IMR-90 (cell line): Measurements from ENCODE around the gene PRDX4. TPM values are rescaled to one million over a fixed set of nuclear protein-coding genes. Genes with fewer than 3 reads are reported as not detected.

ENCODE experiments used
- ATAC-seq: fragments of 200-7000 bp; cut with Tn5 transposase; 2 replicates; pipeline ENCODE4 v1.9.1; 2020; ENCODE audit warnings: low read depth, mild to moderate bottlenecking, moderate library complexity
- BruUV-seq: library from RNA; stranded (reverse); fragments of 400-500 nt; replicated peaks from 2 replicates; lab custom pipeline; 2021; lab: Mats Ljungman, UMichigan
- CTCF ChIA-PET: fragments of 300-600 bp; formaldehyde crosslinking; extraction: SDS; loops from one replicate; lab custom pipeline; 2021; ENCODE audit warnings: antibody characterized with exemption; lab: Yijun Ruan, JAX
- POLR2A ChIA-PET: fragments of 300-600 bp; sonication (Branson Sonifier 250); formaldehyde crosslinking; loops from one replicate; lab custom pipeline; 2022; ENCODE audit warnings: antibody characterized with exemption; ENCODE audit not compliant: unreplicated experiment; lab: Charles Lee
- DNase-seq: peaks from one replicate; pipeline ENCODE4 v3.0.0; 2013
- H2AFZ ChIP-seq: replicated peaks from 2 replicates; pipeline ENCODE3; 2013; ENCODE audit warnings: low read length, mild to moderate bottlenecking; ENCODE audit not compliant: poor library complexity
- H2AK5ac ChIP-seq: 2 replicates; pipeline ENCODE4 v1.6.1; 2013; ENCODE audit warnings: low read depth, low read length, inconsistent platforms
- H2AK9ac ChIP-seq: replicated peaks from 2 replicates; pipeline ENCODE3; 2013; ENCODE audit warnings: mild to moderate bottlenecking, low read depth, low read length, moderate library complexity; ENCODE audit not compliant: poor library complexity
- H2BK120ac ChIP-seq: 2 replicates; pipeline ENCODE4 v1.6.1; 2013; ENCODE audit warnings: low read depth, low read length, inconsistent platforms
- H2BK15ac ChIP-seq: 3 replicates; pipeline ENCODE4 v1.6.1; 2013; ENCODE audit warnings: low read depth, low read length, inconsistent platforms
- H2BK20ac ChIP-seq: 2 replicates; pipeline ENCODE4 v1.6.1; 2013; ENCODE audit warnings: low read depth, mild to moderate bottlenecking, inconsistent platforms, low read length, moderate library complexity
- H2BK5ac ChIP-seq: 2 replicates; pipeline ENCODE4 v1.6.1; 2013; ENCODE audit warnings: mild to moderate bottlenecking, low read depth, low read length, inconsistent platforms; ENCODE audit not compliant: poor library complexity, severe bottlenecking
- H3K14ac ChIP-seq: replicated peaks from 2 replicates; pipeline ENCODE4 v1.6.1; 2013; ENCODE audit warnings: low read depth, low read length, inconsistent platforms
- H3K18ac ChIP-seq: 2 replicates; pipeline ENCODE4 v1.6.1; 2013; ENCODE audit warnings: low read depth, low read length, control low read depth
- H3K23ac ChIP-seq: 2 replicates; pipeline ENCODE4 v1.6.1; 2013; ENCODE audit warnings: low read depth, low read length, inconsistent platforms
- H3K27ac ChIP-seq: 2 replicates; pipeline ENCODE4 v1.5.1; 2013; ENCODE audit warnings: mild to moderate bottlenecking, control low read depth, low read length; ENCODE audit not compliant: insufficient read depth
- H3K27me3 ChIP-seq: 2 replicates; pipeline ENCODE4 v1.6.1; 2013; ENCODE audit warnings: low read length; ENCODE audit not compliant: control insufficient read depth, insufficient read depth
- H3K36me3 ChIP-seq: 2 replicates; pipeline ENCODE4 v1.6.1; 2013; ENCODE audit warnings: low read length, mixed read lengths; ENCODE audit not compliant: control insufficient read depth, insufficient read depth
- H3K4ac ChIP-seq: 2 replicates; pipeline ENCODE4 v1.6.1; 2013; ENCODE audit warnings: low read depth, low read length, inconsistent platforms
- H3K4me1 ChIP-seq: 2 replicates; pipeline ENCODE4 v1.6.1; 2013; ENCODE audit warnings: low read length, mixed read lengths; ENCODE audit not compliant: control insufficient read depth, insufficient read depth
- H3K4me2 ChIP-seq: 2 replicates; pipeline ENCODE4 v1.6.1; 2013; ENCODE audit warnings: low read depth, mild to moderate bottlenecking, control low read depth, low read length, moderate library complexity
- H3K4me3 ChIP-seq: 2 replicates; pipeline ENCODE4 v1.5.1; 2013; ENCODE audit warnings: low read depth, mild to moderate bottlenecking, control low read depth, low read length, moderate library complexity; ENCODE audit not compliant: insufficient read depth
- H3K56ac ChIP-seq: 2 replicates; pipeline ENCODE4 v1.6.1; 2013; ENCODE audit warnings: low read length, inconsistent platforms; ENCODE audit not compliant: insufficient read depth; ENCODE audit errors: extremely low read depth
- H3K79me1 ChIP-seq, 2 experiments: 2 replicates each; pipeline ENCODE4 v1.6.1; 2013; ENCODE audit warnings: low read length in 2 of 2, inconsistent platforms in 1 of 2, low read depth in 1 of 2
- H3K9ac ChIP-seq: 2 replicates; pipeline ENCODE4 v1.6.1; 2013; ENCODE audit warnings: low read depth, low read length, control low read depth
- H3K9me1 ChIP-seq: 2 replicates; pipeline ENCODE4 v1.6.1; 2013; ENCODE audit warnings: low read length, inconsistent platforms; ENCODE audit not compliant: insufficient read depth
- H3K9me3 ChIP-seq: 2 replicates; pipeline ENCODE4 v1.6.1; 2013; ENCODE audit warnings: low read length; ENCODE audit not compliant: control insufficient read depth, insufficient read depth
- H4K20me1 ChIP-seq: 2 replicates; pipeline ENCODE4 v1.6.1; 2013; ENCODE audit warnings: low read length, inconsistent platforms; ENCODE audit not compliant: insufficient read depth
- H4K5ac ChIP-seq: 2 replicates; pipeline ENCODE4 v1.6.1; 2013; ENCODE audit warnings: mild to moderate bottlenecking, low read depth, low read length, control low read depth
- H4K8ac ChIP-seq, 2 experiments: 2 replicates each; pipeline ENCODE4 v1.6.1; 2013; ENCODE audit warnings: low read depth in 2 of 2, low read length in 2 of 2, control low read depth in 1 of 2, inconsistent platforms in 1 of 2
- H4K91ac ChIP-seq: 2 replicates; pipeline ENCODE4 v1.6.1; 2013; ENCODE audit warnings: low read depth, low read length, inconsistent platforms; ENCODE audit not compliant: insufficient read depth
- CEBPB ChIP-seq: IDR thresholded peaks from 2 replicates; pipeline ENCODE4 v1.6.1; 2012; ENCODE audit warnings: low read depth, low read length, improper control_type of control experiment
- ELK1 ChIP-seq: fragments of 150-350 bp; IDR thresholded peaks from 2 replicates; pipeline ENCODE4 v1.6.1; 2016; ENCODE audit warnings: low read depth, mild to moderate bottlenecking, low read length, moderate library complexity, borderline replicate concordance
- MAZ ChIP-seq: IDR thresholded peaks from 2 replicates; pipeline ENCODE4 v1.6.1; 2012; ENCODE audit warnings: low read depth, mild to moderate bottlenecking, low read length, improper control_type of control experiment, moderate library complexity, borderline replicate concordance
- MXI1 ChIP-seq: IDR thresholded peaks from 2 replicates; pipeline ENCODE4 v1.6.1; 2012; ENCODE audit warnings: low read depth, mild to moderate bottlenecking, low read length, moderate library complexity, borderline replicate concordance
- RCOR1 ChIP-seq: IDR thresholded peaks from 2 replicates; pipeline ENCODE4 v1.6.1; 2012; ENCODE audit warnings: mild to moderate bottlenecking, low read length, improper control_type of control experiment; ENCODE audit not compliant: insufficient replicate concordance
- RFX5 ChIP-seq: IDR thresholded peaks from 2 replicates; pipeline ENCODE4 v1.8.0; 2012; ENCODE audit warnings: low read depth, mild to moderate bottlenecking, low read length, moderate library complexity
- SMC3 ChIP-seq: fragments of 150-350 bp; IDR thresholded peaks from 2 replicates; pipeline ENCODE4 v1.6.1; 2016; ENCODE audit warnings: low read depth, mild to moderate bottlenecking, antibody characterized with exemption, low read length, moderate library complexity
- WGBS, 2 experiments: methylation state at CpG; one replicate each; pipeline versions ENCODE4 v1.1.5 to v1.1.7; 2013; ENCODE audit warnings: missing lambda C conversion rate in 2 of 2; ENCODE audit not compliant: insufficient read length in 1 of 2; ENCODE audit errors: extremely low coverage in 2 of 2; 5-methylcytosine and 5-hydroxymethylcytosine counted together
- dilution Hi-C: fragments of 300-500 bp; cut with HindIII; formaldehyde crosslinking; loops from one replicate; pipeline ENCODE4 v1.14.3; 2018; ENCODE audit warnings: low sequenced_read_pairs; ENCODE audit not compliant: unreplicated experiment
- in situ Hi-C: fragments of 300-500 bp; cut with MboI; formaldehyde crosslinking; loops from 3 replicates; pipeline ENCODE4 v1.14.3; 2019; ENCODE audit warnings: low sequenced_read_pairs, inconsistent platforms, mixed read lengths
- intact Hi-C: fragments of 100-400 bp; cut with micrococcal nuclease; formaldehyde crosslinking; loops from 2 replicates; pipeline ENCODE4 v1.10.0; 2022
- polyA plus RNA-seq, 3 experiments: library from polyadenylated mRNA; depleted of rRNA; stranded (reverse); fragments of >200 nt; gene quantifications; 2 replicates each; pipeline ENCODE4 v1.2.3, GENCODE V29; 2012; ENCODE audit warnings: low replicate concordance in 1 of 3
- total RNA-seq: library from RNA; depleted of rRNA; stranded (reverse); fragments of >200 nt; gene quantifications from 2 replicates; pipeline ENCODE4 v1.2.3, GENCODE V29; 2012
- TF ChIP-seq, protein P1 (sequence below): fragments of 150-350 bp; IDR thresholded peaks from 2 replicates; pipeline ENCODE4 v1.6.1; 2017; ENCODE audit warnings: mild to moderate bottlenecking, antibody characterized with exemption, low read length, low read depth

The PRDX4 gene
- total and polyA plus RNA-seq, 2 of the 4 experiments (the other 2 are of a cell fraction) = 194 to 226 TPM

DNA sequence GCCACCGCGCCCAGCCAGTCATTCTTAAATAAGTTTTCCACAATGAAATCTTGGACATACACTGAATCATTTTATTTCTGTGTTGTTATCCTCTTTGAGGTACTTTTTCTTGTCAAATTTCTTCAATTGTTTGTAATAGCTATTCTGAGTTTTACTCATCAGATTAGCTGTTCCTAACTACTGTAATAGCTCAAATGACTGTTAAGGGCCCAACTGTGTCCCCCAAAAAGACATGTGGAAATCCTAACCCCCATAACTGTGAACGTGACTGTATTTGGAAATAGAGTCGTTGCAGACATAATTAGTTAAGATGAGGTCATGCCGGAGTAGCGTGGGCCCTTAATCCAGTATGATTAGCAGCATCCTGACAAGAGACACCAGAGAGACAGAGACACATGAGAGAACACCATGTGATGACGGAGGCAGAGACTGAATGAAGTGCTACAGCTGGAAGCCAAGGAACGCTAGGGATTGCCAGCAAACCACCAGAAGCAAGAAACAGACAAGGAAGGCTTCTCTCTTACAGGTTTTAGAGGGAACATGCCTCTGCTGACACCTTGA is 52.9 kb downstream of the PRDX4 start:
- H4K8ac ChIP-seq = no peak overlapping the region
- no peak overlapping the region for H3K14ac ChIP-seq
- BruUV-seq = no TSS peak
- H3K23ac ChIP-seq = no peak overlapping the region
- H4K5ac ChIP-seq = no peak overlapping the region
- no peak overlapping the region for H4K91ac ChIP-seq
- H3K56ac ChIP-seq = no peak overlapping the region
- H3K18ac ChIP-seq = no peak overlapping the region
- H2BK20ac ChIP-seq = no peak overlapping the region
- 80% methylated on average over 1 of the region's 8 CpGs; no CpG with 5 or more reads in 1 of the 2 experiments for WGBS, 2 experiments
- no peak overlapping the region for H3K4ac ChIP-seq
- no peak overlapping the region for H3K9ac ChIP-seq
- DNase-seq = no peak
- ChIA-PET CTCF (no interaction called here), POLR2A (no interaction called here)
- in situ Hi-C loops (loop anchor here (25.0 kb wide), 1 partner anchor 342 kb away; the partner anchor contains the start of gene EIF2S3), dilution Hi-C loops (no loop called here), intact Hi-C loops (no loop called here)
- no peaks in the 10 kb centered on the region for H3K9me3 ChIP-seq
- H3K4me3 ChIP-seq = no peak overlapping the region
- H3K79me1 ChIP-seq = peaks cover 0 to 4% of the 10 kb centered on the region in 2 experiments; a peak in 1 of 4 replicates
- no peak overlapping the region for H2AK5ac ChIP-seq
- no peaks in the 10 kb centered on the region for H3K4me1 ChIP-seq
- no peak for TF ChIP-seq RCOR1
- no peak for TF ChIP-seq ELK1
- TF ChIP-seq CEBPB = no peak
- TF ChIP-seq RFX5 = no peak
- no peak for TF ChIP-seq SMC3
- no peak for TF ChIP-seq MAZ
- no peak for TF ChIP-seq MXI1
- TF ChIP-seq, protein P1, sequence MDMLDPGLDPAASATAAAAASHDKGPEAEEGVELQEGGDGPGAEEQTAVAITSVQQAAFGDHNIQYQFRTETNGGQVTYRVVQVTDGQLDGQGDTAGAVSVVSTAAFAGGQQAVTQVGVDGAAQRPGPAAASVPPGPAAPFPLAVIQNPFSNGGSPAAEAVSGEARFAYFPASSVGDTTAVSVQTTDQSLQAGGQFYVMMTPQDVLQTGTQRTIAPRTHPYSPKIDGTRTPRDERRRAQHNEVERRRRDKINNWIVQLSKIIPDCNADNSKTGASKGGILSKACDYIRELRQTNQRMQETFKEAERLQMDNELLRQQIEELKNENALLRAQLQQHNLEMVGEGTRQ = no peak
- no peak overlapping the region for H2AFZ ChIP-seq
- H2BK5ac ChIP-seq = no peak overlapping the region
- H3K27me3 ChIP-seq = no peaks in the 10 kb centered on the region
- H4K20me1 ChIP-seq = no peaks in the 10 kb centered on the region
- no peak for ATAC-seq
- H2BK15ac ChIP-seq = no peak overlapping the region
- no peak overlapping the region for H2BK120ac ChIP-seq
- peaks cover 19% of the 10 kb centered on the region for H3K36me3 ChIP-seq
- H3K4me2 ChIP-seq = no peak overlapping the region
- H3K27ac ChIP-seq = no peak overlapping the region
- no peak overlapping the region for H2AK9ac ChIP-seq
- H3K9me1 ChIP-seq = no peaks in the 10 kb centered on the region
